Naive thymus-derived CD4-positive, alpha-beta T cell (primary cell): Measurements from ENCODE around the gene MTA2. TPM values are rescaled to one million over a fixed set of nuclear protein-coding genes. Genes with fewer than 3 reads are reported as not detected.

Source experiments
- ATAC-seq: fragments of 150-1000 bp; cut with Tn5 transposase; 2 replicates; pipeline ENCODE4 v1.10.0; 2021; ENCODE audit warnings: mild to moderate bottlenecking, moderate library complexity
- CTCF ChIA-PET: fragments of 350-600 bp; sonication (Branson Sonifier 250); formaldehyde crosslinking; loops from one replicate; lab custom pipeline; 2021; ENCODE audit warnings: antibody characterized with exemption; lab: Charles Lee
- POLR2A ChIA-PET: fragments of 350-600 bp; sonication (Branson Sonifier 250); formaldehyde crosslinking; loops from one replicate; lab custom pipeline; 2021; ENCODE audit warnings: antibody characterized with exemption, inconsistent platforms; lab: Charles Lee
- DNase-seq, 9 donors: peaks; one replicate each; pipeline versions ENCODE4 v3.0.0 to v3.0.0-alpha.2; 2020 to 2022; ENCODE audit warnings: mixed read lengths in 1 of 9
- H3K27ac ChIP-seq: one replicate; pipeline ENCODE4 v1.7.0; 2013; ENCODE audit warnings: mild to moderate bottlenecking, low read depth, low read length, moderate library complexity
- H3K27me3 ChIP-seq, 2 donors: one replicate each; pipeline ENCODE4 v1.7.0; 2013; ENCODE audit warnings: low read length in 2 of 2, mild to moderate bottlenecking in 2 of 2, moderate library complexity in 2 of 2; ENCODE audit not compliant: control insufficient read depth in 2 of 2, insufficient read depth in 2 of 2
- H3K36me3 ChIP-seq, 3 experiments: 1 replicate in 2 of 3; 2 replicates in 1 of 3; pipeline ENCODE4 v1.7.0; 2013; ENCODE audit warnings: low read length in 3 of 3, mild to moderate bottlenecking in 3 of 3, moderate library complexity in 1 of 3; ENCODE audit not compliant: insufficient read depth in 3 of 3, control insufficient read depth in 2 of 3
- H3K4me1 ChIP-seq, 2 donors: one replicate each; pipeline ENCODE4 v1.7.0; 2013; ENCODE audit warnings: low read length in 2 of 2, mild to moderate bottlenecking in 2 of 2, moderate library complexity in 1 of 2; ENCODE audit not compliant: control insufficient read depth in 2 of 2, insufficient read depth in 2 of 2
- H3K4me3 ChIP-seq: 2 replicates; pipeline ENCODE4 v1.7.0; 2013; ENCODE audit warnings: mild to moderate bottlenecking, low read length
- H3K9me3 ChIP-seq, 3 experiments: 1 replicate in 2 of 3; 2 replicates in 1 of 3; pipeline ENCODE4 v1.7.0; 2013; ENCODE audit warnings: low read length in 3 of 3; ENCODE audit not compliant: control insufficient read depth in 2 of 3
- H3K27ac Mint-ChIP-seq, 9 donors: one replicate each; pipeline ENCODE4 v1.8.0; 2020 to 2022; ENCODE audit warnings: mixed read lengths in 9 of 9, mild to moderate bottlenecking in 8 of 9, moderate library complexity in 5 of 9, inconsistent platforms in 2 of 9
- H3K27me3 Mint-ChIP-seq, 5 donors: one replicate each; pipeline ENCODE4 v1.8.0; 2021 to 2022; ENCODE audit warnings: mixed read lengths in 5 of 5, mild to moderate bottlenecking in 1 of 5
- H3K36me3 Mint-ChIP-seq, 5 donors: one replicate each; pipeline ENCODE4 v1.8.0; 2020 to 2022; ENCODE audit warnings: mixed read lengths in 5 of 5, mild to moderate bottlenecking in 3 of 5, inconsistent platforms in 1 of 5
- H3K4me1 Mint-ChIP-seq, 7 donors: one replicate each; pipeline ENCODE4 v1.8.0; 2020 to 2022; ENCODE audit warnings: mixed read lengths in 7 of 7, mild to moderate bottlenecking in 3 of 7, inconsistent platforms in 1 of 7
- H3K4me3 Mint-ChIP-seq, 10 donors: one replicate each; pipeline ENCODE4 v1.8.0; 2020 to 2022; ENCODE audit warnings: mild to moderate bottlenecking in 10 of 10, mixed read lengths in 10 of 10, moderate library complexity in 6 of 10, inconsistent platforms in 2 of 10
- H3K9me3 Mint-ChIP-seq, 11 donors: one replicate each; pipeline ENCODE4 v1.8.0; 2020 to 2022; ENCODE audit warnings: mixed read lengths in 11 of 11, mild to moderate bottlenecking in 4 of 11, inconsistent platforms in 1 of 11, moderate library complexity in 1 of 11
- intact Hi-C, 2 donors: fragments of 100-400 bp; cut with micrococcal nuclease; formaldehyde crosslinking; loops; one replicate each; pipeline ENCODE4 v1.15.1; 2023
- polyA plus RNA-seq, 2 donors: library from polyadenylated mRNA; unstranded; fragments of 300-500 nt; fragmentation: Illumina TruSeq; gene quantifications; one replicate each; pipeline ENCODE4 v1.2.3, GENCODE V29; 2021
- total RNA-seq, 6 experiments: library from RNA in 5 of 6; stranded (reverse) in 5 of 6; gene quantifications; 1 replicate in 5 of 6; 2 replicates in 1 of 6; pipeline ENCODE4 v1.2.3 and lab custom pipeline; 2021 to 2026

Gene MTA2
- total and polyA plus RNA-seq, 7 experiments from 2014 or later, result 25.6 to 238 (median 178) TPM

DNA sequence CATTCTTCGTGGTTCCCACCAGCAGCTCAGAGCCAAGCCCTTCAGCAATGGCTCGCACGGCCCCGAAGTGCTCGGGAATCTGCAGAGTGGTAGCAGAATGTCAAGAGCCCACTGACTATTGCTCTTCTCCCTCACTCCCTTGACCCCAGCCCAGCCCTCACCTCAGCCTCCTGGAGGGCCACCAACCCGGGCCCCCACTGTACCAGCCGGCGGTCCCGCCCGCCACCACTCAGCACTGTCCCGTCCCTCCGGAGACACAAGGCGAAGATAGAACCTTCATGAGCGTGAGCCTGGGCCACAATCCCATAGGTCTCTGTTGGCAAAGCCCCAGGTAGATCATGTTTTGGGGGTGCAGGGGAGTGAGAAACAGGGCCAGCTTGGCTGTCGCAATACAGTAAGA is 4.2 kb upstream of the MTA2 start:
- H3K27me3 ChIP-seq, result no peaks in the 10 kb centered on the region
- Mint-ChIP-seq H3K27ac (peak overlapping the region in 1 of 9 donors; percentile 32), H3K27me3 (no peaks in the 10 kb centered on the region), H3K9me3 (peaks cover 0 to 1% (median 0%) of the 10 kb centered on the region in 11 donors), H3K36me3 (peaks cover 0 to 31% (median 13%) of the 10 kb centered on the region in 5 donors), H3K4me1 (peaks cover 36 to 58% (median 51%) of the 10 kb centered on the region in 7 donors), H3K4me3 (no peak overlapping the region)
- ATAC-seq (no peak), DNase-seq (no peak)
- no peak overlapping the region for H3K27ac ChIP-seq
- ChIA-PET POLR2A (interaction anchor here (0.5 to 12.0 kb wide), 3 partner anchors 8 to 123 kb away, joined by 4 to 219 read pairs (median 5); partner anchors contain the start of genes MTA2 and TUT1), CTCF (interaction anchor here (0.6 kb wide), 1 partner anchor 267 kb away, joined by 3 read pairs; no protein-coding TSS in a partner anchor)
- intact Hi-C loops, result no loop called here
- H3K36me3 ChIP-seq, result peaks cover 0 to 68% (median 7%) of the 10 kb centered on the region in 3 experiments
- no peaks in the 10 kb centered on the region for H3K9me3 ChIP-seq
- peaks cover 10 to 19% of the 10 kb centered on the region in 2 donors for H3K4me1 ChIP-seq
- H3K4me3 ChIP-seq, result no peak overlapping the region

DNA sequence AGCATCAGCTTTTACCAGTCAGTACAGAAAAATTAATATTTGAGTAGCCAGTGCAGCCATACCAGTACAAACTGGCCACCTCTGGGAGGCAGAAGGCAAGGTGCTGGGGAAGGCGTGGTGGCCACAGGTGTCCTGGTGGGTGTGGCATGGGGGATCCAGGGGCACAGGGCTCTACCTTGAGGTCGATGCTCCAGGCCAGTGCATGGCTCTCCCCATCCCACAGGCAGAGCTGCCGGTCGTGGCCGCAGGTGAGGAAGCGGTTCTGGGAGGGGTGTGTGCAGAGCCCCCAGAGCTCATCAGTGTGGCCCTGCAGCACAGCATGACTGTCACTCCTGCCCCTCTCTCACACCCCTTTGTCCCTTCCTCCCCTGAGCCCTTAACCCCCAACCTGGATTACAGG is 3.8 kb upstream of the MTA2 start:
- H3K4me3 ChIP-seq, result no peak overlapping the region
- DNase-seq (no peak), ATAC-seq (no peak)
- intact Hi-C loops, result no loop called here
- no peaks in the 10 kb centered on the region for H3K27me3 ChIP-seq
- H3K27me3 Mint-ChIP-seq, result no peaks in the 10 kb centered on the region
- POLR2A ChIA-PET, result interaction anchor here (1.1 to 12.0 kb wide), 3 partner anchors 8 to 22 kb away, joined by 3 to 219 read pairs (median 4); partner anchors contain the start of genes MTA2 and TUT1
- no peaks in the 10 kb centered on the region for H3K9me3 ChIP-seq
- H3K4me1 Mint-ChIP-seq, result peaks cover 34 to 55% (median 49%) of the 10 kb centered on the region in 7 donors
- peaks cover 0 to 34% (median 13%) of the 10 kb centered on the region in 5 donors for H3K36me3 Mint-ChIP-seq
- CTCF ChIA-PET, result interaction anchor here (1.8 kb wide), 1 partner anchor 14 kb away, joined by 9 read pairs; the partner anchor contains the start of gene TUT1
- H3K9me3 Mint-ChIP-seq, result peaks cover 0 to 1% (median 0%) of the 10 kb centered on the region in 11 donors
- H3K4me3 Mint-ChIP-seq, result peak overlapping the region in 1 of 10 donors; percentile 36
- no peak overlapping the region for H3K27ac ChIP-seq
- peaks cover 6 to 15% of the 10 kb centered on the region in 2 donors for H3K4me1 ChIP-seq
- peaks cover 0 to 69% (median 7%) of the 10 kb centered on the region in 3 experiments for H3K36me3 ChIP-seq
- peak overlapping the region in 3 of 9 donors; percentile 7 to 91 (median 68) for H3K27ac Mint-ChIP-seq

DNA sequence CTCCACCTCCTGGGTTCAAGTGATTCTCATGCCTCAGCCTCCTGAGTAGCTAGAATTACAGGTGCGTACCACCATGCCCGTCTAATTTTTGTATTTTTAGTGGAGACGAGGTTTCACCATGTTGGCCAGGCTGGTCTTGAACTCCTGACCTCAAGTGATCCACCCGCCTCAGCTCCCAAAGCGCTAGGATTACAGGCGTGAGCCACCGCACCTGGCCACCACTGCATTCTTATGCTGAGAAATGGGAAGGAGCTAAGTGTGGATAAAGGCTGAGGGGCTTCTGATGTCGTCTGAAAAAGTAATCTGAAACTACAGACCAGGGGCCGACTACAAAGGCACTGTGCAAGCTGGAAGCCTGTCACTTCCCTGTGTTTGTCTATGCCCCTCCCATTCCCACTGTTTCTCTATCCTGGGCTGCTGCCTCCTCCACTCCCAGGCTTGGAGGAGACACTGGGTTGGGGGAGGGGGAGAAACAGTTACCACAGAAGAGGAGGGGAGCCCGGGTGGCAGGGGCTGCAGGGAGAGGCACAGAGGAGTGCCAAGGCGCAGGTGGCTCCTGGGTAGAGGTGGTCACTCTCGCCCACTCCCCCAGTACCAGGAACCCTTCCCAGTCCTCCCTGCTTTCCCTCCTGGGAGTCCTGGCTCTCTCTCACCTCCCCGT is 2.9 kb upstream of the MTA2 start:
- DNase-seq, result no peak
- H3K36me3 ChIP-seq, result peaks cover 0 to 69% (median 7%) of the 10 kb centered on the region in 3 experiments
- peaks cover 6 to 11% of the 10 kb centered on the region in 2 donors for H3K4me1 ChIP-seq
- ChIA-PET POLR2A (interaction anchor here (1.1 to 15.2 kb wide), 6 partner anchors 4 to 69 kb away, joined by 3 to 219 read pairs (median 4); partner anchors contain the start of genes C11orf98, CSKMT, EML3 and MTA2), CTCF (interaction anchor here (1.2 to 1.8 kb wide), 2 partner anchors 13 to 16 kb away, joined by 4 to 9 read pairs; partner anchors contain the start of gene TUT1)
- Mint-ChIP-seq H3K4me1 (peaks cover 34 to 56% (median 46%) of the 10 kb centered on the region in 7 donors), H3K27ac (peak overlapping the region in 1 of 9 donors; percentile 13), H3K27me3 (no peaks in the 10 kb centered on the region), H3K36me3 (peaks cover 0 to 38% (median 17%) of the 10 kb centered on the region in 5 donors), H3K4me3 (peak overlapping the region in 1 of 10 donors; percentile 36), H3K9me3 (peaks cover 0 to 1% (median 0%) of the 10 kb centered on the region in 11 donors)
- H3K27ac ChIP-seq, result no peak overlapping the region
- intact Hi-C loops, result loop anchor here in 1 of 2 donors (5.0 kb wide), 1 partner anchor 253 kb away; no protein-coding TSS in a partner anchor
- no peaks in the 10 kb centered on the region for H3K27me3 ChIP-seq
- H3K4me3 ChIP-seq, result no peak overlapping the region
- no peaks in the 10 kb centered on the region for H3K9me3 ChIP-seq
- ATAC-seq, result no peak

DNA sequence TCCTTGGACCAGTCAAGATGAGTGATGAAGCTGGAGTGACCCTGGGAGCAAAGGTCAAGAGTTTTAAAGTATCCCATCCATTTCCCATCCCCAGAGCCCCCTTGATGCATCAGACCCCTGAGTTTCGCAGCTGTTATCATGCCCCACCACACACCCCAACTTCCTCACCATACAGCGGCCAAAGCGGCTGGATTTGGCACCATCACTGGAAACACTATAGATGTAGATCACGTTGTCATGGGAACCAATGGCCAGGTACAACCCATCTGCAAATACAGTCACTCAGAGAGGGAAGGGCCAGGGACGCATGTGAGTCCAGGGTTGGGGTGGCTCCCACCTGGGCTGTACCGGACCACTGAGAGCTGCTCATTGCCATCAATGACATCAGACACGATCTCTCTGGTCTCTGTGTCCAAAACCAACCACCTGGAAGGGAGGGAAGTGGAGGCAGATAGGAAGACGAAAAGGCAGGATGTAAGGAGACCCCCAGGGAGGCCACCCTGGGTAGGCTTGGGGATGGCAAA is 2.2 kb upstream of the MTA2 start:
- Histone ChIP-seq H3K27me3 (no peaks in the 10 kb centered on the region), H3K4me3 (no peak overlapping the region), H3K27ac (no peak overlapping the region), H3K4me1 (peaks cover 5 to 13% of the 10 kb centered on the region in 2 donors), H3K36me3 (peaks cover 0 to 61% (median 7%) of the 10 kb centered on the region in 3 experiments), H3K9me3 (no peaks in the 10 kb centered on the region)
- peaks cover 36 to 56% (median 46%) of the 10 kb centered on the region in 7 donors for H3K4me1 Mint-ChIP-seq
- H3K9me3 Mint-ChIP-seq, result peaks cover 0 to 1% (median 0%) of the 10 kb centered on the region in 11 donors
- DNase-seq (no peak), ATAC-seq (no peak)
- H3K27ac Mint-ChIP-seq, result peak overlapping the region in 8 of 9 donors; percentile 13 to 78 (median 62)
- ChIA-PET CTCF (interaction anchor here (1.2 to 1.8 kb wide), 2 partner anchors 12 to 17 kb away, joined by 4 to 9 read pairs; partner anchors contain the start of gene TUT1), POLR2A (interaction anchor here (0.8 to 15.2 kb wide), 6 partner anchors 5 to 70 kb away, joined by 3 to 219 read pairs (median 4); partner anchors contain the start of genes C11orf98, CSKMT, EML3 and INTS5)
- intact Hi-C loops, result loop anchor here in 1 of 2 donors (5.0 kb wide), 1 partner anchor 253 kb away; no protein-coding TSS in a partner anchor
- peaks cover 3 to 46% (median 25%) of the 10 kb centered on the region in 5 donors for H3K36me3 Mint-ChIP-seq
- peak overlapping the region; percentile 40 to 95 (median 62) for H3K4me3 Mint-ChIP-seq
- no peaks in the 10 kb centered on the region for H3K27me3 Mint-ChIP-seq

DNA sequence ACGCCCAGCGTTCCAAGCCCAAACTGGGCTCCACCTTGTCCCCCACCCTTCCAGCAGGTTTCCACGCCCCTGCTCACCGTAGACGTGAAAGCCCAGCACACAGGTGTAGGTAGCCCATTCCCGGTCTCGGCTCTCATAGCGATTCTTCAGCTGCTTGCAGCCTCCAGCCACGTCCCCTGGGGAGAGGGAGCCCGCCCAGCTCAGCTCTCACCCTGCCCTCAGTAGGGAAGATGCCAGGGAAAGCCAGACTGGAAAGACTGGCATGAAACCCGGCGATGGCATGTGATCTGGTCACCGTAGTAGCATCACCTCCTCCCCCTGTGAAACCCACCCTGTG is 1.4 kb upstream of the MTA2 start:
- peaks cover 9 to 21% of the 10 kb centered on the region in 2 donors for H3K4me1 ChIP-seq
- ChIA-PET POLR2A (interaction anchor here (1.2 to 15.2 kb wide), 3 partner anchors 5 to 50 kb away, joined by 3 to 219 read pairs (median 219); partner anchors contain the start of genes EML3, INTS5, MTA2 and ROM1), CTCF (interaction anchor here (0.5 to 1.2 kb wide), 2 partner anchors 18 to 1551 kb away, joined by 3 to 4 read pairs; no protein-coding TSS in a partner anchor)
- no peak for DNase-seq
- Mint-ChIP-seq H3K9me3 (peaks cover 0 to 1% (median 0%) of the 10 kb centered on the region in 11 donors), H3K27me3 (no peaks in the 10 kb centered on the region), H3K36me3 (peaks cover 8 to 50% (median 32%) of the 10 kb centered on the region in 5 donors), H3K4me1 (peaks cover 42 to 60% (median 50%) of the 10 kb centered on the region in 7 donors), H3K27ac (peak overlapping the region; percentile 13 to 82 (median 61)), H3K4me3 (peak overlapping the region; percentile 40 to 95 (median 64))
- H3K27ac ChIP-seq, result peak overlapping the region; percentile 4
- ATAC-seq, result no peak
- intact Hi-C loops, result loop anchor here in 1 of 2 donors (5.0 kb wide), 1 partner anchor 254 kb away; no protein-coding TSS in a partner anchor
- H3K27me3 ChIP-seq, result no peaks in the 10 kb centered on the region
- H3K4me3 ChIP-seq, result no peak overlapping the region
- H3K36me3 ChIP-seq, result peaks cover 5 to 60% (median 11%) of the 10 kb centered on the region in 3 experiments
- H3K9me3 ChIP-seq, result no peaks in the 10 kb centered on the region
